Measurements from ENCODE around the gene FOXC1.

DNA sequence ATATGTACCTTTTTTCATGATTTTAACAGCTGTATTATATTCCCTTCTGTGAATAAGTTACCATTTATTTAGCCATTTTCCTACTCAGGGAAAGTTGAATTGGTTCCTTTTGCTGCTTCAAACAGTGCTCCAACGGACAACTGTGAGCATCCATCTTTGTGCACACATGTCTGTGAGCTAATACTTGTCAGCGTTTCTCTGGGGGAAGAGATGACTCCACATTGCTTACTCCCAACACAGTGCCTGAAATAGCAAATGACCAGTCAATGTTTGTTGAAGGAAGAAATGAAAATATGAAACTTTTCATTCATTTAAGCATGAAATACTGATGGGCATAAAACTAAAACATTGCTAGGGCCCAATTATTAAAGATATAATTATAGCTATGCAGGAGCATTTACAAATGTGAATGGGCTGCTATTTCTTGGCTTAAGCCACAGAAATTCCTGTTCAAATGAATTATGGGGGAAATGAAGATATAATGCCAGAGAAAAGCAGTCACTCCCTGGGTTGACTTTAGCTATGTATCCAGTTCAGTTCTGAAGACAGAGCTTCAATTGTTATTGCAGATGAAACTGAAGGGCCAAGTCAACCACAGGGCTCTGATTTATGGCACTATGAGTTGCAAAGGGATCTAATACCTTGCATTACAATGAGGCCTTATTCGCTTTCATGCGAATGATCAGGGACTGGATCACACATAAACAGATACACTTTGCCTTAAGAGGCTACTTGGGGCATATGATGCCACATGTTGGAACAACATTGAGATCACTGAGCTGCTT lies 47.4 kb upstream of the FOXC1 start:
- TF ChIP-seq, protein P1, sequence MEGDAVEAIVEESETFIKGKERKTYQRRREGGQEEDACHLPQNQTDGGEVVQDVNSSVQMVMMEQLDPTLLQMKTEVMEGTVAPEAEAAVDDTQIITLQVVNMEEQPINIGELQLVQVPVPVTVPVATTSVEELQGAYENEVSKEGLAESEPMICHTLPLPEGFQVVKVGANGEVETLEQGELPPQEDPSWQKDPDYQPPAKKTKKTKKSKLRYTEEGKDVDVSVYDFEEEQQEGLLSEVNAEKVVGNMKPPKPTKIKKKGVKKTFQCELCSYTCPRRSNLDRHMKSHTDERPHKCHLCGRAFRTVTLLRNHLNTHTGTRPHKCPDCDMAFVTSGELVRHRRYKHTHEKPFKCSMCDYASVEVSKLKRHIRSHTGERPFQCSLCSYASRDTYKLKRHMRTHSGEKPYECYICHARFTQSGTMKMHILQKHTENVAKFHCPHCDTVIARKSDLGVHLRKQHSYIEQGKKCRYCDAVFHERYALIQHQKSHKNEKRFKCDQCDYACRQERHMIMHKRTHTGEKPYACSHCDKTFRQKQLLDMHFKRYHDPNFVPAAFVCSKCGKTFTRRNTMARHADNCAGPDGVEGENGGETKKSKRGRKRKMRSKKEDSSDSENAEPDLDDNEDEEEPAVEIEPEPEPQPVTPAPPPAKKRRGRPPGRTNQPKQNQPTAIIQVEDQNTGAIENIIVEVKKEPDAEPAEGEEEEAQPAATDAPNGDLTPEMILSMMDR (IDR thresholded peaks at IDR 0.05) = no peak
- no peak for TF ChIP-seq EP300 (IDR thresholded peaks at IDR 0.05)
- TF ChIP-seq, protein P2, sequence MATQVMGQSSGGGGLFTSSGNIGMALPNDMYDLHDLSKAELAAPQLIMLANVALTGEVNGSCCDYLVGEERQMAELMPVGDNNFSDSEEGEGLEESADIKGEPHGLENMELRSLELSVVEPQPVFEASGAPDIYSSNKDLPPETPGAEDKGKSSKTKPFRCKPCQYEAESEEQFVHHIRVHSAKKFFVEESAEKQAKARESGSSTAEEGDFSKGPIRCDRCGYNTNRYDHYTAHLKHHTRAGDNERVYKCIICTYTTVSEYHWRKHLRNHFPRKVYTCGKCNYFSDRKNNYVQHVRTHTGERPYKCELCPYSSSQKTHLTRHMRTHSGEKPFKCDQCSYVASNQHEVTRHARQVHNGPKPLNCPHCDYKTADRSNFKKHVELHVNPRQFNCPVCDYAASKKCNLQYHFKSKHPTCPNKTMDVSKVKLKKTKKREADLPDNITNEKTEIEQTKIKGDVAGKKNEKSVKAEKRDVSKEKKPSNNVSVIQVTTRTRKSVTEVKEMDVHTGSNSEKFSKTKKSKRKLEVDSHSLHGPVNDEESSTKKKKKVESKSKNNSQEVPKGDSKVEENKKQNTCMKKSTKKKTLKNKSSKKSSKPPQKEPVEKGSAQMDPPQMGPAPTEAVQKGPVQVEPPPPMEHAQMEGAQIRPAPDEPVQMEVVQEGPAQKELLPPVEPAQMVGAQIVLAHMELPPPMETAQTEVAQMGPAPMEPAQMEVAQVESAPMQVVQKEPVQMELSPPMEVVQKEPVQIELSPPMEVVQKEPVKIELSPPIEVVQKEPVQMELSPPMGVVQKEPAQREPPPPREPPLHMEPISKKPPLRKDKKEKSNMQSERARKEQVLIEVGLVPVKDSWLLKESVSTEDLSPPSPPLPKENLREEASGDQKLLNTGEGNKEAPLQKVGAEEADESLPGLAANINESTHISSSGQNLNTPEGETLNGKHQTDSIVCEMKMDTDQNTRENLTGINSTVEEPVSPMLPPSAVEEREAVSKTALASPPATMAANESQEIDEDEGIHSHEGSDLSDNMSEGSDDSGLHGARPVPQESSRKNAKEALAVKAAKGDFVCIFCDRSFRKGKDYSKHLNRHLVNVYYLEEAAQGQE (IDR thresholded peaks at IDR 0.05) = no peak
- TF ChIP-seq JUNB (IDR thresholded peaks at IDR 0.05) = no peak
- TF ChIP-seq, protein P3, sequence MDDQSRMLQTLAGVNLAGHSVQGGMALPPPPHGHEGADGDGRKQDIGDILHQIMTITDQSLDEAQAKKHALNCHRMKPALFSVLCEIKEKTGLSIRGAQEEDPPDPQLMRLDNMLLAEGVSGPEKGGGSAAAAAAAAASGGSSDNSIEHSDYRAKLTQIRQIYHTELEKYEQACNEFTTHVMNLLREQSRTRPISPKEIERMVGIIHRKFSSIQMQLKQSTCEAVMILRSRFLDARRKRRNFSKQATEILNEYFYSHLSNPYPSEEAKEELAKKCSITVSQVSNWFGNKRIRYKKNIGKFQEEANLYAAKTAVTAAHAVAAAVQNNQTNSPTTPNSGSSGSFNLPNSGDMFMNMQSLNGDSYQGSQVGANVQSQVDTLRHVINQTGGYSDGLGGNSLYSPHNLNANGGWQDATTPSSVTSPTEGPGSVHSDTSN (IDR thresholded peaks at IDR 0.05) = no peak
- no peak for TF ChIP-seq POLR2A (IDR thresholded peaks at IDR 0.05; ENCODE audit: low read length)
